GM23338 (cell line): ENCODE measurements around the gene XYLT1. TPM values are rescaled to one million over a fixed set of nuclear protein-coding genes. Genes with fewer than 3 reads are reported as not detected.
"Not testable (repeated sequence)": the region's sequence is repeated elsewhere in the genome, so short reads cannot be mapped to it uniquely, and the experiment has no call there.

ENCODE experiments used
- ATAC-seq: fragments of 200-7000 bp; cut with Tn5 transposase; 3 replicates; pipeline ENCODE4 v1.9.1; 2020
- DNase-seq: peaks from one replicate; pipeline ENCODE4 v3.0.0-alpha.2; 2015; ENCODE audit warnings: low spot score
- H2AFZ ChIP-seq: fragments of 200-600 bp; sonication (generic); 2 replicates; pipeline ENCODE4 v1.8.0; 2016; ENCODE audit warnings: antibody characterized with exemption, mild to moderate bottlenecking, moderate library complexity
- H3F3A ChIP-seq: fragments of 200-600 bp; sonication (generic); replicated peaks from 2 replicates; pipeline ENCODE4 v1.8.0; 2017; ENCODE audit warnings: antibody characterized with exemption, mixed run types, low read depth
- H3K27ac ChIP-seq: fragments of 200-600 bp; sonication (generic); 2 replicates; pipeline ENCODE4 v1.6.1; 2016; ENCODE audit warnings: low read depth
- H3K27me3 ChIP-seq: fragments of 200-600 bp; sonication (generic); 2 replicates; pipeline ENCODE4 v1.8.0; 2016; ENCODE audit warnings: mild to moderate bottlenecking, mixed run types, moderate library complexity; ENCODE audit not compliant: insufficient read depth
- H3K36me3 ChIP-seq: fragments of 200-600 bp; sonication (generic); 2 replicates; pipeline ENCODE4 v1.8.0; 2016; ENCODE audit warnings: mild to moderate bottlenecking; ENCODE audit not compliant: insufficient read depth
- H3K4me1 ChIP-seq: fragments of 200-600 bp; sonication (generic); 2 replicates; pipeline ENCODE4 v1.8.0; 2016; ENCODE audit warnings: mild to moderate bottlenecking, moderate library complexity; ENCODE audit not compliant: insufficient read depth
- H3K4me2 ChIP-seq: fragments of 200-600 bp; sonication (generic); 2 replicates; pipeline ENCODE4 v1.7.1; 2017; ENCODE audit warnings: mixed run types
- H3K4me3 ChIP-seq: fragments of 200-600 bp; sonication (generic); 2 replicates; pipeline ENCODE4 v1.6.1; 2016; ENCODE audit warnings: mixed run types
- H3K79me2 ChIP-seq: fragments of 200-600 bp; sonication (generic); replicated peaks from 2 replicates; pipeline ENCODE4 v1.8.0; 2017; ENCODE audit warnings: mild to moderate bottlenecking; ENCODE audit not compliant: insufficient read depth
- H3K9me2 ChIP-seq: fragments of 200-600 bp; sonication (generic); 2 replicates; pipeline ENCODE4 v1.8.0; 2017; ENCODE audit not compliant: insufficient read depth
- H4K20me1 ChIP-seq: fragments of 200-600 bp; sonication (generic); replicated peaks from 2 replicates; pipeline ENCODE4 v1.8.0; 2017; ENCODE audit warnings: mild to moderate bottlenecking; ENCODE audit not compliant: insufficient read depth
- H3K27ac Mint-ChIP-seq: 2 replicates; pipeline ENCODE4 v1.8.0; 2020; ENCODE audit warnings: inconsistent platforms, mild to moderate bottlenecking, moderate library complexity, mixed read lengths
- H3K27me3 Mint-ChIP-seq: 3 replicates; pipeline ENCODE4 v1.8.0; 2022; ENCODE audit warnings: low read depth, mild to moderate bottlenecking, moderate library complexity, mixed read lengths, inconsistent platforms; ENCODE audit not compliant: insufficient read depth, poor library complexity
- H3K36me3 Mint-ChIP-seq: 3 replicates; pipeline ENCODE4 v1.8.0; 2021; ENCODE audit warnings: low read depth, mild to moderate bottlenecking, inconsistent platforms, moderate library complexity, mixed read lengths
- H3K4me1 Mint-ChIP-seq: 3 replicates; pipeline ENCODE4 v1.8.0; 2020; ENCODE audit warnings: mild to moderate bottlenecking, inconsistent platforms, mixed read lengths
- H3K4me3 Mint-ChIP-seq: 3 replicates; pipeline ENCODE4 v1.8.0; 2021; ENCODE audit warnings: moderate library complexity, mild to moderate bottlenecking, inconsistent platforms, mixed read lengths
- H3K9me3 Mint-ChIP-seq: 3 replicates; pipeline ENCODE4 v1.8.0; 2020; ENCODE audit warnings: moderate library complexity, mild to moderate bottlenecking, inconsistent platforms, mixed read lengths
- CTCF ChIP-seq, 2 experiments: fragments of 200-600 bp in 1 of 2; sonication (generic) in 1 of 2; conservative IDR thresholded peaks; 2 replicates each; pipeline versions ENCODE4 v1.5.1 to v1.6.1; 2016 to 2017; ENCODE audit warnings: antibody characterized with exemption in 2 of 2, low read depth in 2 of 2, mild to moderate bottlenecking in 2 of 2, moderate library complexity in 1 of 2
- EZH2 ChIP-seq: fragments of 200-600 bp; sonication (generic); IDR thresholded peaks from one replicate; pipeline ENCODE4 v1.8.0; 2017; ENCODE audit warnings: antibody characterized with exemption, mild to moderate bottlenecking, low read depth; ENCODE audit not compliant: unreplicated experiment
- REST ChIP-seq: IDR thresholded peaks from one replicate; pipeline ENCODE4 v1.6.1; 2018; ENCODE audit warnings: antibody characterized with exemption; ENCODE audit not compliant: unreplicated experiment
- ZNF114 ChIP-seq: fragments of 250-450 bp; sonication (Bioruptor Pico); IDR thresholded peaks from 2 replicates; pipeline ENCODE4 v1.5.0; 2020; ENCODE audit warnings: mild to moderate bottlenecking, moderate library complexity
- ZNF331 ChIP-seq: fragments of 250-450 bp; sonication (Bioruptor Pico); IDR thresholded peaks from 2 replicates; pipeline ENCODE4 v1.5.0; 2020; ENCODE audit warnings: low read depth, mild to moderate bottlenecking, moderate library complexity
- ZNF462 ChIP-seq: fragments of 250-450 bp; sonication (Bioruptor Pico); IDR thresholded peaks from 2 replicates; pipeline ENCODE4 v1.5.0; 2020; ENCODE audit warnings: mild to moderate bottlenecking, moderate library complexity
- polyA plus RNA-seq: library from polyadenylated mRNA; unstranded; fragments of >200 nt; fragmentation: Nextera tagmentation; extraction: Ambion mirVana; gene quantifications from 2 replicates; pipeline ENCODE4 v1.2.1, GENCODE V29; 2016
- total RNA-seq: library from RNA; depleted of rRNA; stranded (reverse); fragments of >200 nt; shearing (Covaris generic); gene quantifications from 2 replicates; pipeline ENCODE4 v1.2.3, GENCODE V29; 2014

The XYLT1 gene
- total and polyA plus RNA-seq, 2 experiments from 2014 or later, result 3.5 to 24.7 TPM

- Histone ChIP-seq H3K79me2 (no peaks in the 10 kb centered on the region), H3K27me3 (no peaks in the 10 kb centered on the region), H4K20me1 (no peaks in the 10 kb centered on the region), H3K9me2 (0 out of 2 replicates have a peak, but pooled peaks cover 12% of the 10 kb centered on the region), H3K27ac (no peak overlapping the region), H3K36me3 (no peaks in the 10 kb centered on the region), H2AFZ (no peak overlapping the region), H3F3A (no peaks in the 10 kb centered on the region), H3K4me1 (no peaks in the 10 kb centered on the region), H3K4me3 (no peak overlapping the region), H3K4me2 (no peak overlapping the region)
- no peak for ATAC-seq
- Mint-ChIP-seq H3K27me3 (no peaks in the 10 kb centered on the region), H3K4me3 (no peak overlapping the region), H3K36me3 (peaks cover 24% of the 10 kb centered on the region), H3K9me3 (peaks cover 41% of the 10 kb centered on the region), H3K27ac (no peak overlapping the region), H3K4me1 (no peaks in the 10 kb centered on the region)
- no peak for DNase-seq
- TF ChIP-seq ZNF114 (CRISPR knock-in tag) (no peak), CTCF (conservative IDR thresholded peaks at IDR 0.05; ENCODE audit: low read depth in 2 of 2) (no peak), EZH2 (no peak), ZNF462 (no peak), ZNF331 (CRISPR knock-in tag) (no peak), REST (no peak)
Observed at GRCh38 chr16:17508303-17508702, 37.5 kb upstream of the XYLT1 start.

GRCh38 chr16:17507516-17507915 lies 36.8 kb upstream of the XYLT1 start:
- H3K4me1 ChIP-seq, H3K79me2 ChIP-seq: not testable (repeated sequence)
- H3K36me3 Mint-ChIP-seq, result peaks cover 24% of the 10 kb centered on the region

More at GRCh38 chr16:17507516-17507915, 36.8 kb upstream of the XYLT1 start:
- not testable (repeated sequence) for H4K20me1 ChIP-seq, H3K27ac Mint-ChIP-seq, H3F3A ChIP-seq, H3K36me3 ChIP-seq, H3K4me3 Mint-ChIP-seq, H3K4me1 Mint-ChIP-seq, H3K4me3 ChIP-seq, H2AFZ ChIP-seq, DNase-seq, H3K4me2 ChIP-seq, H3K27me3 Mint-ChIP-seq, ATAC-seq, H3K27me3 ChIP-seq, H3K27ac ChIP-seq
- H3K9me3 Mint-ChIP-seq, result peaks cover 43% of the 10 kb centered on the region
- H3K9me2 ChIP-seq, result 0 out of 2 replicates have a peak, but pooled peaks cover 12% of the 10 kb centered on the region
